NCI-H748 (cell line): Measurements from ENCODE around the gene XRN2.
"Not testable (repeated sequence)": the region's sequence is repeated elsewhere in the genome, so short reads cannot be mapped to it uniquely, and the experiment has no call there.

Source experiments
- DNase-seq: peaks from one replicate; lab custom pipeline; 2025; ENCODE audit not compliant: unreplicated experiment; lab: John Stamatoyannopoulos, UW

The XRN2 gene

GRCh38 chr20:21413996-21414395 is 110.9 kb downstream of the XRN2 start:
- DNase-seq: not testable (repeated sequence)

DNA sequence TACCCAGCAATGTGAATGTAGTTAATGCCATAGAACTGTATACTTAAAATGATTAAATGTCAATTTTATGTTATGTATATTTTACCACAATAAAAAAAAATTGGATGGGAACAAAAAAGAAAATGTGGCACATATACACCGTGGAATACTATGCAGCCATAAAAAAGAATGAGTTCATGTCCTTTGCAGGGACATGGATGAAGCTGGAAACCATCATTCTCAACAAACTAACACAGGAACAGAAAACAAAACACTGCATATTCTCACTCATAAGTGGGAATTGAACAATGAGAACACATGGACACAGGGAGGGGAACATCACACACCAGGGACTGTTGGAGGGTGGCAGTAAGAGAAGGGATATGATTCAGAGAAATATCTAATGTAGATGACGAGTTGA is 116.0 kb downstream of the XRN2 start:
- DNase-seq: not testable (repeated sequence)

GRCh38 chr20:21421601-21422236 is 118.6 kb downstream of the XRN2 start:
- DNase-seq: no peak

GRCh38 chr20:21423712-21424111 is 120.6 kb downstream of the XRN2 start:
- DNase-seq: not testable (repeated sequence)

DNA sequence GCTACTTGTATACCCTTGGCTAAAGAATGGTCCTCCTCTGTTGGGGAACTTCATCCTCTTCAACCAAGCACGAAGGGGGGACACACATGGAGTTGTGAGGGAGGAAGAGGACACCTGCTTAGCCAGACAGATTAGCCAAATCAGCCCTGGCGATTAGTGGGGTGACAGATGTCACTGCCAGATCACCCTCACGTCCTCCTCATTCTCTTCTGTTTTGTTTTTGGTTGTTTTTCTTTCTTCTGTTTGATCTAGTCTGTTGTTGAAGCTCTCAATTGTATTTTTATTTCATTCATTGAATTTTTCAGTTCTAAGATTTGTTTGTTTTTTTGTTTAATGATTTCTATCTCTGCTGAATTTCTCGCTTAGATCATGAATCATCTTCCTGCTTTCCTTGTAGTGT is 121.7 kb downstream of the XRN2 start:
- DNase-seq: no peak

- no peak for DNase-seq
Measured at GRCh38 chr20:21430020-21430419, 126.9 kb downstream of the XRN2 start.

- DNase-seq: no peak
Measured at GRCh38 chr20:21432911-21433310, 129.8 kb downstream of the XRN2 start.

DNA sequence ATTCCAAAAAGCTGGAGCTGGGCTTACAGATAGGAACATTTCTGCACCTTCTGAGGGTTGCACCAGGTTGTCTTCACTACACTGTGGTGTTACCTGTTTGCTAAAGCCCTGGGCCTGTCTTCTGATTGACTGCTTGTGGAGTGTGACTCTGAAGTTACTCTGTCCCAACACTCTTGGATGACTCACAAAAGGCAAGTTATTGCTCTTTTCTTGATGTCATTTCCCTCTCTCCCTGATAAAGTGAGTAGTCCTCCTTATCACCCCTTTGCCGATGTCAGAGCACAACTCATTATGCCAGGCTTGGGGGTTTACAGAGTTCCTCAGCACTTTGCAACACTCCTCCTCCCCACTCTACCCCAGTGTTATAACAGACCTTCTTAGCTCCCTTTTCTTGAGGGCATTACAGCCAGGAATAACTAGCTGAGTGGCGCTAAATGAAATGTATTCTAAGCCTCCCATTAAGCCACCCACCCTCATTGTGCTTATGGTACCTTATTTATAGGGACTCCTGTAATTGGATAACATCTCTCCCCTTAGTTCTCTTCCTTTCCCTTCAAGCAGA is 130.3 kb downstream of the XRN2 start:
- no peak for DNase-seq

DNA sequence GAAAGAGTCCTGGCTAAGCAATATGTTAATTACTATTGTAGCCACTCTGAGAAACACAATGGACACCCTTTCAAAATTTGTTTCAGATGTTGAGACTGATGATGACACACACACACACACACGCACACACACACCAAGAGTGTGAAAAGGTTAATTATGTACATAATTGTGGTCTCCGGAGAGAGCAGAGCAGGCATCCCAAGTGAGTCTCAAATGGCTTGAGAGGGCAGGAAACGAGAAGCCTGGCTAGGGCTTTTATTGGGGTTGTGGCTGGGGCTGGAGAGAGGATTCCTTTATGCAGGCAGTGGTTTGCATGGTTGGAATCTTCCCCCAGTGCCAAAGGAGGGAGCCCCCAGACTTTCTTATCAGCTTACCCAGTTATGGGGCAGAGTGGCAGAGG is 132.4 kb downstream of the XRN2 start:
- no peak for DNase-seq

DNA sequence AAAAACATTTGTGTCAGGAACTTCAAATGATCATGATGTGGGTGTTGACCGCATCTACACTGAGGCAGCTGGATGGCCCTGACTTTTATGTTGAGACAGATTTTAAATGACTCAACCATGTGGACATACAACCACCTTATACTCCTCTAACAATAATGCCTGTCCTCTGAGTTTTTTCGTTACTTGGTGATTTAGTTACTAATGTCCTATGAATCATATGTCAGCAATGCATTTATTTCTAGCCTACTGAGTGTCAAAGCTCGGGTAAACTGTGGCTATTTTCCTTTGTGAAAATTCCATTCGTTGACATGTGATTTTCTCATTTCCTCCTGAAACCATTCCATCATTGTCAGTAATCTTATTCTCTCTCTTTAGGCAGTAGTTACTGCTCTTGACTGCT is 133.1 kb downstream of the XRN2 start:
- no peak for DNase-seq

DNA sequence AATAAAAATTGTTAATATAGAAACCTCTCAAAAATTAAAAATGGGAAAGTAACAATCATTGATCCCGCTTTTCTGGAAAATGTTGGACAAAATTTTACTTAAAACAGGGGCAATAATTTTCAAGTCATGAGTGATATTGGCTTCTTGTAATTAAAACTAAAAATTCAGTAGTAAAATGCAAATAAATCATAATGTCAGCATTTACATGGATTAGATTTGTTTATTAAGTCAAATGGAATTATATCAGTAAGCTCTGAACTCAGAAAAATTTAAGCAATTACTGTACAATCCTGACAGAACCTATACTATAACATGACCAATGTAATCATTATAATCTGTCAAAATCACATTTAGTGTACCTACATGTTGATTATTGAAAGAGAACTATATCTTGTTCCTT is 134.1 kb downstream of the XRN2 start:
- DNase-seq: no peak

DNA sequence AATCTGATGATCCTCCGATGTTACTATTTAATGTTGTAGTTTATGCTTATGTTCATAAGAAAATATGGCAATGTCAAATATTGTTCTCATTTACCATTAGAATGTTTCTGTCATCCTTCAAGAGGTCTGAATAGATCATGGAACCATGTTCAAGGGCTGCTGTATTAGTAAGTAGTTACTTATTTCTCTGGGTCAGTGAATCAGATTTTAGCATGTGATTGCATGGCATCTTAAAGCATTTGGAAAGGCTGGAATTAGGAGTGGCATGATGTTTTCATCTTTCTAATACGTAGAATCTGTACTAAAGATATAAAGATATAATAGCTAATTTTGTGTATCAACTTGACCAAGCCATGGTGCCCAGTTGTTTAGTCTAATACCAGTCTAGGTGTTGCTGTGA is 134.7 kb downstream of the XRN2 start:
- DNase-seq: no peak
